Ishikawa (cell line): ENCODE results near the gene SLC2A3.

Experiments
- EP300 ChIP-seq: IDR thresholded peaks from 2 replicates; pipeline ENCODE4 v1.6.1; 2012; ENCODE audit warnings: borderline replicate concordance
- MAX ChIP-seq: IDR thresholded peaks from 2 replicates; pipeline ENCODE4 v1.6.1; 2012
- NFIC ChIP-seq: IDR thresholded peaks from 2 replicates; pipeline ENCODE4 v1.6.1; 2012
- RAD21 ChIP-seq: IDR thresholded peaks from 2 replicates; pipeline ENCODE4 v1.6.1; 2012; ENCODE audit warnings: low read depth
- REST ChIP-seq: IDR thresholded peaks from 2 replicates; pipeline ENCODE4 v1.6.1; 2012; ENCODE audit warnings: low read depth, mild to moderate bottlenecking
- USF1 ChIP-seq: IDR thresholded peaks from 2 replicates; pipeline ENCODE4 v1.6.1; 2012
- YY1 ChIP-seq: IDR thresholded peaks from 2 replicates; pipeline ENCODE4 v1.6.1; 2012; ENCODE audit warnings: low read depth
- ZBTB7A ChIP-seq: IDR thresholded peaks from 2 replicates; pipeline ENCODE4 v1.6.1; 2012; ENCODE audit warnings: low read depth

GRCh38 chr12:7935590-7936581, at the start of gene SLC2A3:
- no peak for TF ChIP-seq RAD21
- TF ChIP-seq YY1, result no peak
- TF ChIP-seq REST, result no peak
- TF ChIP-seq ZBTB7A, result no peak
- TF ChIP-seq NFIC, result no peak
- no peak for TF ChIP-seq USF1
- no peak for TF ChIP-seq EP300
- no peak for TF ChIP-seq MAX
